Measurements from ENCODE around the gene TIMM13.

TIMM13 gene

GRCh38 chr19:2382530-2383222 lies 44.7 kb downstream of the TIMM13 start:
- TF ChIP-seq TAF1 (IDR thresholded peaks at IDR 0.05; ENCODE audit: borderline replicate concordance, low read depth, low read length) (no peak), POLR2A (IDR thresholded peaks at IDR 0.05; ENCODE audit: low read depth, low read length) (no peak), POLR2AphosphoS5 (IDR thresholded peaks at IDR 0.05; ENCODE audit: low read depth, low read length) (no peak)
- no peak for FAIRE-seq
- no peak for DNase-seq (ENCODE audit: insufficient read length)

GRCh38 chr19:2381148-2381820 lies 46.1 kb downstream of the TIMM13 start:
- FAIRE-seq (no peak), DNase-seq (ENCODE audit: insufficient read length) (no peak)
- TF ChIP-seq TAF1 (IDR thresholded peaks at IDR 0.05; ENCODE audit: borderline replicate concordance, low read depth, low read length) (no peak), POLR2AphosphoS5 (IDR thresholded peaks at IDR 0.05; ENCODE audit: low read depth, low read length) (no peak)

GRCh38 chr19:2380567-2380966 lies 46.8 kb downstream of the TIMM13 start:
- no peak for TF ChIP-seq POLR2A (IDR thresholded peaks at IDR 0.05; ENCODE audit: low read depth, low read length)
- no peak for DNase-seq (ENCODE audit: insufficient read length)
- FAIRE-seq, result no peak

- FAIRE-seq (no peak), DNase-seq (ENCODE audit: insufficient read length) (no peak)
- TF ChIP-seq POLR2A (IDR thresholded peaks at IDR 0.05; ENCODE audit: low read depth, low read length) (no peak), POLR2AphosphoS5 (IDR thresholded peaks at IDR 0.05; ENCODE audit: low read depth, low read length) (no peak), TAF1 (IDR thresholded peaks at IDR 0.05; ENCODE audit: borderline replicate concordance, low read depth, low read length) (no peak)
These were observed 50.4 kb downstream of the TIMM13 start for GRCh38 chr19:2376784-2377519.

All from GM12892 (cell line).